T-helper 17 cell (primary cell): ENCODE measurements around the gene P3H1. TPM values are rescaled to one million over a fixed set of nuclear protein-coding genes. Genes with fewer than 3 reads are reported as not detected.
A peak's percentile ranks its signal among the peaks of the same experiment; 100 is the strongest.
"Not testable (repeated sequence)": the region's sequence is repeated elsewhere in the genome, so short reads cannot be mapped to it uniquely, and the experiment has no call there.

ENCODE experiments used
- ATAC-seq: fragments of 150-1000 bp; cut with Tn5 transposase; 2 replicates; pipeline ENCODE4 v1.10.0; 2021; ENCODE audit warnings: mild to moderate bottlenecking, moderate library complexity
- DNase-seq, 3 donors: peaks; one replicate each; pipeline versions ENCODE4 v3.0.0 to v3.0.0-alpha.2; 2020 to 2021
- H3K9me3 ChIP-seq: one replicate; pipeline ENCODE4 v1.7.0; 2013; ENCODE audit warnings: low read length, mild to moderate bottlenecking; ENCODE audit not compliant: control insufficient read depth, poor library complexity, severe bottlenecking
- H3K27ac Mint-ChIP-seq: one replicate; pipeline ENCODE4 v1.8.0; 2022; ENCODE audit warnings: mild to moderate bottlenecking, moderate library complexity, mixed read lengths
- H3K27me3 Mint-ChIP-seq: one replicate; pipeline ENCODE4 v1.8.0; 2022; ENCODE audit warnings: mixed read lengths
- H3K36me3 Mint-ChIP-seq: one replicate; pipeline ENCODE4 v1.8.0; 2022; ENCODE audit warnings: low read depth, mixed read lengths
- H3K4me1 Mint-ChIP-seq: one replicate; pipeline ENCODE4 v1.8.0; 2022; ENCODE audit warnings: mild to moderate bottlenecking, mixed read lengths
- H3K4me3 Mint-ChIP-seq: one replicate; pipeline ENCODE4 v1.8.0; 2022; ENCODE audit warnings: mild to moderate bottlenecking, moderate library complexity, mixed read lengths
- total RNA-seq, 4 donors: library from RNA in 2 of 4; stranded (reverse) in 2 of 4; gene quantifications; one replicate each; pipeline ENCODE4 v1.2.3 and lab custom pipeline; 2022 to 2026

P3H1 gene
- total RNA-seq, 2 donors from 2014 or later: 22.5 to 26.7 TPM

DNA sequence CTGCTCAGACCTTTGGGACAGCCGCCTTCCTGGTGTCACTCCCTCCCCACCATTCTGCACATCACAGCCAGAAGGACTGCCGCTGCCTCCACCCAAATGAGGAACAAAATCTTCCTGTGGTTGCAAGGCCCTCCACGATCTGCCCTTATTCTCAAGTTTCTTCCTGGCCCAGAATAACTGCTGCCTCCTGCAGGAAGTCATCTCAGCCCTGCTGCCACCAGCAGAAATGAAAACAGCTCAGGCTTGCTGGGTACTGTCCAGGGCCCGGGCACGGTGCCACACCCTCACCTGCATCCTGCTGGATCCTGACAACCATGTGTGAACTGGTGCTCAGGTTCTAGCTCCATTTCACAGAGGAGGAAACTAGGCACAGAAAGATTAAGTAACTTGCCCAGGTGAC, 29.6 kb downstream of the P3H1 start:
- Mint-ChIP-seq H3K4me1 (peaks cover 12% of the 10 kb centered on the region), H3K27ac (peak overlapping the region; percentile 95), H3K27me3 (no peaks in the 10 kb centered on the region), H3K4me3 (no peak overlapping the region), H3K36me3 (no peaks in the 10 kb centered on the region)
- DNase-seq (no peak), ATAC-seq (peak; percentile 25)
- no peaks in the 10 kb centered on the region for H3K9me3 ChIP-seq

DNA sequence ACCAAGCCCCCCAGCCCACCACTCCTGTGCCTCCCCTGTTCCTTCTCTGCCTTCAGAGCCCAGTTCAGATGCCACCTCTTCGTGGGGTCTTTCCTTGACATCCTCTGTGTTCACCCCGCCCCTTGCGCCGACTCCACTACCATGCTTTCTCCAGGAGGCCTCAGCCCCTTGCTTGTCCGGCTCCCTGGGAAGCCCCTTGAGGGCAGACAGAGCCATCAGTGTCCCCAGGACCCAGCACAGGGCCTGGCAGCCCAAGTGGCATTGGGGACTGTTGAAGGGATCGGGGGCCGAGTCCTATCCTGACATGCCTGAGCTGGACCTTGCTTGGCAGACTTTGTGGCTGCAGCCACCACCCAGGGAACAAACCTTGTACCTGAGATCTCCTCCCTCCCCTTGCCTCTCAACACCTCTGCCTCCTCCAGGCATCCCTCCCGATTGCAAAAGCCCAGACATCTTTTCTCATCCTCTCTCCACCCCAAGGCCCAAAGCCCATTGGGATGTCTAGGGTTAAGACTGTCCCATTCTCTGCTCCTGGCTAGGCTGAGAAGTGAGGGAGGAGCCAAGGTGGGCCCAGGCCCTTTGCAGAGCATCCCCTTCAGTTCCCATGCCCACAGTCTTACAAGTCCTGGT, 30.1 kb downstream of the P3H1 start:
- Mint-ChIP-seq H3K36me3 (no peaks in the 10 kb centered on the region), H3K27ac (peak overlapping the region; percentile 95), H3K4me3 (no peak overlapping the region), H3K27me3 (no peaks in the 10 kb centered on the region), H3K4me1 (peaks cover 12% of the 10 kb centered on the region)
- no peak for ATAC-seq
- DNase-seq: no peak
- H3K9me3 ChIP-seq: no peaks in the 10 kb centered on the region

DNA sequence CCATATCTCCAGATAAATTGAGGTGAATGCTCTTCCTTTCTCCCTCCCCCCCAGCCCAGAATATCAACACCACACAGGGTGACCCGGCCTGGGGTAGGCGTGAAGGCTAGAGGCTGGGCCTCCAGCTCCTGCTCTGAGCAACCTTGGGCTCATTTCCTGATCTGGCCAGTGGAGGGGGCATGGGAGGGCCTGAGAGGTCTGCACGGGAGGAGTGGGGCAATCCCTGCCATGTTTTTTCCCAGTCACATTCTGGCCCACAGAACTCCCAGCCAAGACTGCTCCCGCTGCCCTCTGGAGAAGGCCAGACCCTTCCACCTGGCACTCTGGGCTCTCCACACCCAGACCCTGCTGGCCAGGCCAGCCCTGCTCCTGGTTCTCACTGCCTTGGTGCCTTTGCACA, 30.7 kb downstream of the P3H1 start:
- no peak for ATAC-seq
- no peak for DNase-seq
- H3K27ac Mint-ChIP-seq: peak overlapping the region; percentile 95
- H3K4me3 Mint-ChIP-seq: no peak overlapping the region
- H3K9me3 ChIP-seq: no peaks in the 10 kb centered on the region
- peaks cover 12% of the 10 kb centered on the region for H3K4me1 Mint-ChIP-seq
- no peaks in the 10 kb centered on the region for H3K36me3 Mint-ChIP-seq
- H3K27me3 Mint-ChIP-seq: no peaks in the 10 kb centered on the region

DNA sequence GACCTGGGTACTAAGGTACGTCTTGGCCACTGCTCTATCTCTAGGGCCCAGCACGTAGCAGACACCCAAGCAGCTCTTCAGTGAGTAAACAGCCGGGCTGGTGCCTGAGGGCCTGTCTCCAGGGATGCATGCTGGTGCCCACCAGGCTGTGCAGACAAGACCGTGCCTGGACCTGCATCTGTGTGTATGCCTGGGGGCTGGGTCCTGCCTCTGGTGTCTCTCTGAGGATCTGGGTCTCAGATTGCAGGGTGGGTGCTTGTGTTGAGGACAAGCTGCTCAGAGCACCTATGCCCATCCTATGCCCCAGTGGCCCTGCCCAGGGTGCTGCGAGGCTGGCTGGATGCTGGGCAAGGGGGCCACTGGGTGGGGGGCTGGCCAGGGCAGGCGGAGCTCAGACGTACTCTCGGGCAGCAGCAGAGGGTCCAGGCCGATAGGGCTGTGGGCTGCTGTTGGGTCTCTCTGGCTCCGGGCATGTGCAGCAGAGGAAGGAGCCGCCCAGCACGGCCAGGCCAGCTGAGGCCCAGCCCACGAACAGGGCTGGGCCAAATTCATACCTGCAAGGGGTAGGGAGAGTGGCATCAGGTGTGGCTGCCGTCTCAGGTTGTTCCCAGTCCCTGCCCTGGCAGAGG, 31.2 kb downstream of the P3H1 start:
- H3K36me3 Mint-ChIP-seq: no peaks in the 10 kb centered on the region
- peaks cover 12% of the 10 kb centered on the region for H3K4me1 Mint-ChIP-seq
- no peak overlapping the region for H3K27ac Mint-ChIP-seq
- ATAC-seq (no peak), DNase-seq (no peak)
- H3K4me3 Mint-ChIP-seq: no peak overlapping the region
- H3K9me3 ChIP-seq: no peaks in the 10 kb centered on the region
- H3K27me3 Mint-ChIP-seq: no peaks in the 10 kb centered on the region

DNA sequence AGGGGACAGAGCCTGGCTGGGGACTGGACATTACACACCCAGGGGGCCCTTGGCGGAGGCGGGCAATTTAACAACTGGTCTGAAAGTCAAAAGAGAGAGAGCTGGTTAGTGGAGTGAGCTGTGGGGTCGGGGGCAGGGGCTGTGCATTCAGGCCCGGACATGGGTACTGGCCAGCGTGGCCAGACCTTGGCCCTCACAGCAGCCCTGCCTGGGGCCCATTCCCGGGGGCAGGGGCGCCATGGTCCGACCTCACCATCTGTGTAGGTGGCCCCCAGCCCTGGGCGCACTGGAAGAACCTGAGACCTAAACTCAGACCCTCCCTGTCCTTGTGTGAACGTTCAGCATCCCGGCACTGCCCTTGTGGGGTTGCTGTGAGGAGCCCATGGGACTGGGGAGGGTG, 31.8 kb downstream of the P3H1 start:
- no peaks in the 10 kb centered on the region for H3K9me3 ChIP-seq
- ATAC-seq (no peak), DNase-seq (no peak)
- no peaks in the 10 kb centered on the region for H3K36me3 Mint-ChIP-seq
- no peak overlapping the region for H3K27ac Mint-ChIP-seq
- peaks cover 12% of the 10 kb centered on the region for H3K4me1 Mint-ChIP-seq
- H3K27me3 Mint-ChIP-seq: no peaks in the 10 kb centered on the region
- H3K4me3 Mint-ChIP-seq: no peak overlapping the region

DNA sequence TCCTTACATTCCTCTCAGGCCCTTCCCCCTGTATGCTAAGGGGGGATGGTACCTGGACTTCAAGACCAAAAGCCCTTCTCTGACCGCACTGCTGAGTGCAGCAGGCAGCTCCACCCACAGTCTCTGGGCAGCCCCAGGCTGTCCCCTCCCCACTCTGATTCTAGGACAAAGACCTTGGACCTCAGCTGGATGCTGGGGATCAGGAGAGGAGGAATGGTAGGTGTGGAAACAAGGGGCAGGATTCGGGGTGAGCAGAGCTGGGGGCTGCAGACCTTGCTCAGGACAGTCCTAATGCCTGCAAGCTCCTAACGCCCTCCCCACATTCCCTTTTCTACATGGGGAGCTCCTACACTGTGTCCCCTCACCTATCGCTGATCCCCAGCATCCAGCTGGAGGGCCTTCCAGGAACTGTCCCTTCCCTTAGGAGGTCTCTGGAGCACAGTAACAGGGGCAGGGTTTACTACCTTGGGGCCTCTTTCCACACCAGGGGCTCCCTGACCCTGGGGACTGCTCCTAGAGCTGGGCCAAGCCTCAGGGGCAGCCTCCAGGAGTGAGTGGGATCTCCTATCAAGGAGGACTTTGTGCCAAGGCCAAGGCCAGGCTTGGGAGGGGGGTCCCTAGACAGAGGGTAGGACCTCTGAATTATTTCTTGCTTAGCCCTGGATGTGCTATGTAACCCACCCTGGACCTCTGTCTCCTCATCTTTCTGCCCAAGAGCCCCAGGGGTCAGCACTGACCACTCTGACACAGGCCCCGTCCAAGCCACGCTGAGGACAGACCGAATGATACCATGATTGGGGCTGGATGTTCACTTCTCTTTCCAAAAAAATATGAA, 32.4 kb downstream of the P3H1 start:
- H3K9me3 ChIP-seq: no peaks in the 10 kb centered on the region
- no peak overlapping the region for H3K4me3 Mint-ChIP-seq
- H3K27me3 Mint-ChIP-seq: no peaks in the 10 kb centered on the region
- H3K27ac Mint-ChIP-seq: no peak overlapping the region
- H3K4me1 Mint-ChIP-seq: peaks cover 12% of the 10 kb centered on the region
- ATAC-seq (no peak), DNase-seq (no peak)
- no peaks in the 10 kb centered on the region for H3K36me3 Mint-ChIP-seq

DNA sequence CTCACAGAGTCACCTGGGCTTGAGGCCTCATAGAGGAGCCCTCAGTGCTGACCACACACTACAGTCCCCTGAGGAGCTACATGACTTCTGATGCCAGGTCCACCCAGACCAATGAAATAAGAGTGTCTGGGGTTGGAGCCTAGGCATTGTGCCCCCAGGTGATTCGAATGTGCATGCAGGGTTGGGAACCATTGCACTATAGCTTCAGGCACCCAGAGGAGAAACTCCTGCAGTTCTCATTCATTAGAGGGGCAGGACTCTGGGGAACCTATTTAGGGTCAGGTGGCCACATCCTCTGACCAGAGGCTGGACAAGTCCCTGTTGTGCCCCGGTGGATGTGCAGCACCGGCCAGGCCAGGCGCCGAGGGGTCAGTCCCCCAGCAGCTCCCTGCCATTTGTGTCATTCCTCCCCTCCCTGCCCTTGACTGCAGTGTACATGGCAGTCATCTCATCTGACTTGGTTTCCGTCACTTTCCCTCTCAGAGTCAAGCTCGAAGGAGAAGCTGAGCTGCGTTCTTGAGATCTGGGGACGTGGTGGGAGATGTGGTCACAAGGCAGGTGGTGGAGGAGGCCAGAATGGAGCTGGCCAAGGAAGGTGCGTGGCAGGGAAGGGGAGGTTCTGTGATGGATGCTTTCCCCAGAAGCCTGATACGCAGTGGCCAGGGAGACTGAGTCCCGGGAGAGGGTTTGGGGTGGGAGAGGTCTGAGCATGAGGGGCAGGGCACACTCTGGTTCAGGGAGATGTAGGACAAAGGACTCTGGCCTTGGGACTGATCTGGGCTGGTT, 33.2 kb downstream of the P3H1 start:
- H3K27me3 Mint-ChIP-seq: no peaks in the 10 kb centered on the region

DNA sequence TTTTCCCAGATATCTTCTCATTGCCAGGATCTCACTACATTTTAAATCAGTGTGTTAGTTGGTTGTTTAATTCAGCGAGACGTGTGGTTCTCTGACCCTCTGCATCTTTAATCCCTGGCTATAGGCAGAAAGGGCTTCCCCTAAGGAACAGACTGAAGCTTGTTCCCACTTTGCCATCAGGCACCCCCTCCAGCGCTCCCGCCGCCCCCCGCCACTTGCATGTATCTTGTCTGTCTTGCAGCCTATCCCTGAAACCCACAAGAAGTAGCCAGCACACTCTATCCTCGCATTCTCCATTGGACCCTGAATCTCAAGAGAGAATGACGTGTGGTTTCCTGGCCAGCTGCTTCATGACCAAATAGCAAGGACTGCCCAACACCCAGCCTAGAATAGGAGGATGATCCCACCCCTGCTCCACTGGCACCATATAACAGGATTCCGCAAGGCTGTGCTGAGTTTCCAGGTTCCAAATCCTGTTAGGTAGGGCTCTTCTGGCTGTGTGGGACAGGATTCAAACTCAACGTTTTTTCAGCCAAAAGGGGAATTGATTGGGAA, 34.6 kb downstream of the P3H1 start:
- Mint-ChIP-seq H3K4me1 (peaks cover 9% of the 10 kb centered on the region), H3K27me3 (no peaks in the 10 kb centered on the region), H3K36me3 (no peaks in the 10 kb centered on the region), H3K4me3 (no peak overlapping the region), H3K27ac (no peak overlapping the region)
- H3K9me3 ChIP-seq: no peaks in the 10 kb centered on the region
- DNase-seq (no peak), ATAC-seq (no peak)

More for the DNA sequence above, 33.2 kb downstream of the P3H1 start:
- no peak for ATAC-seq
- Mint-ChIP-seq H3K4me3 (no peak overlapping the region), H3K4me1 (peaks cover 12% of the 10 kb centered on the region), H3K27ac (peak overlapping the region; percentile 6), H3K36me3 (no peaks in the 10 kb centered on the region)
- DNase-seq: no peak
- no peaks in the 10 kb centered on the region for H3K9me3 ChIP-seq

DNA sequence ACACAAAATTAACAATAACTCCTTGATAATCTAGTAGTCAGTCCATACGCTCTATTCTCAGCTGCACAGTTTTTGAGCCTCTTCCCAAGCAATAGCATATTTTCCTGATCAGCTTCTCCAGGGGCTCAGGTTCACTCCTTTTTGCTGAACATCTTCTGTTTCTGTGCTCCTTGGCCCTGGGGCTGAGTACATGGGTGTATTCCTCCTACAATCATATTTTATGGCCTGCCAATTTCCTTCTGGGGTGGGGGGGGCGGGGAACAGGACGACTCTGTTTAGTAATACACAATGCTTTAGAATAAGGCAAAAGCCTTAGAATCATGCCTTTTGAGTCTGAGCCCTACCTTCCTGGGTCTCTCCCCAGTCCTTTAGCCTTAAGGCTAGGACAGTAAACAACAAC, 35.2 kb downstream of the P3H1 start:
- Mint-ChIP-seq H3K36me3 (no peaks in the 10 kb centered on the region), H3K4me3 (no peak overlapping the region), H3K27ac (no peak overlapping the region), H3K4me1 (peaks cover 3% of the 10 kb centered on the region), H3K27me3 (no peaks in the 10 kb centered on the region)
- H3K9me3 ChIP-seq: no peaks in the 10 kb centered on the region
- DNase-seq: no peak
- ATAC-seq: no peak

DNA sequence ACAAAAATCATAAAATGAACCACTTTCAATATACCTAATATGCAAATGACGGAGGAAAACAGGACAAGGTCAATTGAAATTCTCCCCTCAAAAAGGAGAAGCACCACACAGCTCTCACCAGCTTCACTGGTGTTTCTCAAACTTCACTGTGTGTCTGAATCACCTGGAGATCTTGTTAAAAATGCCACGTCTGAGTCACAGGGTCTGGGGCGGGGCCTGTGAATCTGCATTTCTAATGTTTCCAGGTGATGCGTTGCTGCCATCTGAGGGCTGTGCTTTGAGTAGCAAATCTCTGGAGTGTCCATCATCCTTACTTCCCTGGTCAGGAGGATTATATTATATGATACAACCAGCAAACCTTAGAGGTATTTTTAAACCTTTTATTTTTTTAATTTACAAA, 35.8 kb downstream of the P3H1 start:
- no peak overlapping the region for H3K27ac Mint-ChIP-seq
- no peak for DNase-seq
- no peaks in the 10 kb centered on the region for H3K4me1 Mint-ChIP-seq
- H3K36me3 Mint-ChIP-seq: no peaks in the 10 kb centered on the region
- H3K4me3 Mint-ChIP-seq: no peak overlapping the region
- H3K9me3 ChIP-seq: no peaks in the 10 kb centered on the region
- ATAC-seq: no peak
- no peaks in the 10 kb centered on the region for H3K27me3 Mint-ChIP-seq

DNA sequence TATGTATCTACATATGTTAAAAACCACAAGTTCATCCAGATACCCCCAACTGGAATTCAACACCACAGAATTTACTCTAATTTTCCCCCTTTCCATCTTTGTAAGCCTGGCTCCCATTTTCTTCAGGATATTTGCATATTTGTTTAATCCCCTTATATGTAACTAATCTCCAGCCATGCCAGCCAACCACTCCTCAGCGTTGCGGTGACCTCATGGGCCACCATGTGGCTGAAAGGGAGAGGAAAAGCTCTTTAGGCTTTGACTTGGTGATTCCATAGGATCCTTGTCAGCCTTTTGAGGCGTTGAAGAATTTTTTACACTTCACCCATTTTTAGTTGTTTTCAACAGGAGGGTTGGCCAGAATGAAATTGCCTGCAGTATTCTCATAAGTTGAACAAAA, 36.8 kb downstream of the P3H1 start:
- no peak for ATAC-seq
- Mint-ChIP-seq H3K4me3 (no peak overlapping the region), H3K27ac (no peak overlapping the region), H3K27me3 (no peaks in the 10 kb centered on the region), H3K4me1 (no peaks in the 10 kb centered on the region), H3K36me3 (no peaks in the 10 kb centered on the region)
- H3K9me3 ChIP-seq: no peaks in the 10 kb centered on the region
- no peak for DNase-seq

DNA sequence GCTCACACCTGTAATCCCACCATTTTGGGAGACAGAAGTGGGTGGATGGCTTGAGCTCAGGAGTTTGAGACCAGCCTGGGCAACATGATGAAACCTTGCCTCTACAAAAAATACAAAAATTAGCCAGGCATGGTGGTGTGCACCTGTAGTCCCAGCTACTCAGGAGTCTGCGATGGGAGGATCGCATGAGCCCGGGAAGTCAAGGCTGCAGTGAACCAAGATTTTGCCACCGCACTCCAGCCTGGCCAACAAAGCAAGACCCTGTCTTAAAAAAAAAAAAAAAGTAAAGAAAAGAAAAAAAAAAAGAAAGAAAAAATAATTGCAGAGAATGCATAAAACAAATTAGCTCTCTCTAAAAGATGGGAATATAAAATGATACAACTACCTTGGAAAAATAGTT, 41.0 kb downstream of the P3H1 start:
- H3K4me3 Mint-ChIP-seq, H3K27ac Mint-ChIP-seq, ATAC-seq, H3K27me3 Mint-ChIP-seq, DNase-seq, H3K4me1 Mint-ChIP-seq, H3K9me3 ChIP-seq, H3K36me3 Mint-ChIP-seq: not testable (repeated sequence)

DNA sequence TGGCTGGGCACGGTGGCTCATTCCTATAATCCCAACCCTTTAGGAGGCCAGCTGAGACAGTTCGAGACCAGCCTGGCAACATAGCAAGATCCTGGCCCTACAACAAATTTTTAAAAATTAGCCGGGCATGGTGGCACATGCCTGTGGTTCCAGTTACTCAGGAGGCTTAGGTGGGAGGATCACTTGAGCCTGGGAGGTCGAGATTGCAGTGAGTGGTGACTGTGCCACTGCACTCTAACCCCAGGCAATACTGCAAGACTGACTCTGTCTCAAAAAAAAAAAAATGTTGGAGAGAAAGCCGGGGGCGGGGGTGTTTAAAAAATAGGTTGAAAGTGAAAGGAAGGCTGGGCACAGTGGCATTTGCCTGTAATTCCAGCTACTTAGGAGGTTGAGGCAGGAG, 43.3 kb downstream of the P3H1 start:
- no peak overlapping the region for H3K27ac Mint-ChIP-seq
- ATAC-seq (no peak), DNase-seq (no peak)
- no peak overlapping the region for H3K4me3 Mint-ChIP-seq
- no peaks in the 10 kb centered on the region for H3K27me3 Mint-ChIP-seq
- no peaks in the 10 kb centered on the region for H3K4me1 Mint-ChIP-seq
- no peaks in the 10 kb centered on the region for H3K9me3 ChIP-seq
- peaks cover 2% of the 10 kb centered on the region for H3K36me3 Mint-ChIP-seq
